ENCODE results near the gene CCR2. TPM values are rescaled to one million over a fixed set of nuclear protein-coding genes. Genes with fewer than 3 reads are reported as not detected.

The CCR2 gene
- total RNA-seq, 4 donors from 2014 or later = 1.7 to 4.8 (median 2.9) TPM

GRCh38 chr3:46375218-46375617, 21.3 kb downstream of the CCR2 start:
- 68 to 79% methylated on average over 2 of the region's 2 CpGs for WGBS, 2 donors
- H3K27me3 ChIP-seq = no peaks in the 10 kb centered on the region
- TF ChIP-seq EP300 (IDR thresholded peaks at IDR 0.05) = no peak
- no peak for TF ChIP-seq CTCF (IDR thresholded peaks at IDR 0.05)
- no peak for TF ChIP-seq POLR2A (IDR thresholded peaks at IDR 0.05)
- H3K9me3 ChIP-seq = no peaks in the 10 kb centered on the region
- no peak for DNase-seq (ENCODE audit: low spot score in 2 of 2)
- peaks cover 0 to 3% (median 0%) of the 10 kb centered on the region in 4 donors for H3K4me1 ChIP-seq
- H3K4me3 ChIP-seq = no peak overlapping the region
- no peak overlapping the region for H3K27ac ChIP-seq
- H3K36me3 ChIP-seq = no peaks in the 10 kb centered on the region

- no peak for DNase-seq (ENCODE audit: low spot score in 2 of 2)
- H3K4me1 ChIP-seq = peaks cover 0 to 5% (median 2%) of the 10 kb centered on the region in 4 donors
- no peak overlapping the region for H3K4me3 ChIP-seq
These were observed 21.9 kb downstream of the CCR2 start for GRCh38 chr3:46375814-46376213.

GRCh38 chr3:46378426-46378942, 24.6 kb downstream of the CCR2 start:
- no peak for TF ChIP-seq POLR2A (IDR thresholded peaks at IDR 0.05)
- peak; percentile 18 to 42 (median 39) for TF ChIP-seq CTCF (IDR thresholded peaks at IDR 0.05)
- Histone ChIP-seq H3K27me3 (no peaks in the 10 kb centered on the region), H3K4me1 (peaks cover 0 to 12% (median 3%) of the 10 kb centered on the region in 4 donors), H3K36me3 (no peaks in the 10 kb centered on the region), H3K9me3 (no peaks in the 10 kb centered on the region), H3K27ac (no peak overlapping the region), H3K4me3 (no peak overlapping the region)
- peak; percentile 35 to 67 for DNase-seq (ENCODE audit: low spot score in 2 of 2)
- WGBS, 2 donors = 39 to 42% methylated on average over 8 of the region's 8 CpGs

More at GRCh38 chr3:46375814-46376213, 21.9 kb downstream of the CCR2 start:
- TF ChIP-seq CTCF (IDR thresholded peaks at IDR 0.05) (no peak), EP300 (IDR thresholded peaks at IDR 0.05) (no peak), POLR2A (IDR thresholded peaks at IDR 0.05) (no peak)
- no peaks in the 10 kb centered on the region for H3K9me3 ChIP-seq
- no peak overlapping the region for H3K27ac ChIP-seq
- no peaks in the 10 kb centered on the region for H3K27me3 ChIP-seq
- WGBS, 2 donors = 16 to 25% methylated on average over 2 of the region's 2 CpGs
- no peaks in the 10 kb centered on the region for H3K36me3 ChIP-seq

- H3K27me3 ChIP-seq = no peaks in the 10 kb centered on the region
- no peaks in the 10 kb centered on the region for H3K36me3 ChIP-seq
- no peak overlapping the region for H3K4me3 ChIP-seq
- no peak for DNase-seq (ENCODE audit: low spot score in 2 of 2)
- TF ChIP-seq EP300 (IDR thresholded peaks at IDR 0.05) = no peak
- no peak for TF ChIP-seq POLR2A (IDR thresholded peaks at IDR 0.05)
- TF ChIP-seq CTCF (IDR thresholded peaks at IDR 0.05) = no peak
- H3K27ac ChIP-seq = peak overlapping the region in 3 of 4 donors; percentile 28 to 48 (median 31)
- no peaks in the 10 kb centered on the region for H3K9me3 ChIP-seq
- peaks cover 0 to 12% (median 6%) of the 10 kb centered on the region in 4 donors for H3K4me1 ChIP-seq
- 65 to 74% methylated on average over 8 of the region's 8 CpGs for WGBS, 2 donors
These were observed 26.7 kb downstream of the CCR2 start for GRCh38 chr3:46380471-46381221.

- WGBS, 2 donors = 50 to 58% methylated on average over 3 of the region's 3 CpGs
- Histone ChIP-seq H3K36me3 (no peaks in the 10 kb centered on the region), H3K27ac (no peak overlapping the region), H3K27me3 (no peaks in the 10 kb centered on the region), H3K9me3 (no peaks in the 10 kb centered on the region), H3K4me1 (peaks cover 0 to 12% (median 6%) of the 10 kb centered on the region in 4 donors), H3K4me3 (no peak overlapping the region)
- DNase-seq (ENCODE audit: low spot score in 2 of 2) = no peak
- TF ChIP-seq EP300 (IDR thresholded peaks at IDR 0.05) = no peak
- TF ChIP-seq CTCF (IDR thresholded peaks at IDR 0.05) = no peak
- no peak for TF ChIP-seq POLR2A (IDR thresholded peaks at IDR 0.05)
These were observed 27.7 kb downstream of the CCR2 start for GRCh38 chr3:46381625-46382024.
